T-helper 22 cell (primary cell): ENCODE results near the gene PRR5.

ENCODE experiments used
- DNase-seq: peaks from one replicate; pipeline ENCODE4 v3.0.0-alpha.2; 2020; ENCODE audit warnings: low read depth

PRR5 gene

DNA sequence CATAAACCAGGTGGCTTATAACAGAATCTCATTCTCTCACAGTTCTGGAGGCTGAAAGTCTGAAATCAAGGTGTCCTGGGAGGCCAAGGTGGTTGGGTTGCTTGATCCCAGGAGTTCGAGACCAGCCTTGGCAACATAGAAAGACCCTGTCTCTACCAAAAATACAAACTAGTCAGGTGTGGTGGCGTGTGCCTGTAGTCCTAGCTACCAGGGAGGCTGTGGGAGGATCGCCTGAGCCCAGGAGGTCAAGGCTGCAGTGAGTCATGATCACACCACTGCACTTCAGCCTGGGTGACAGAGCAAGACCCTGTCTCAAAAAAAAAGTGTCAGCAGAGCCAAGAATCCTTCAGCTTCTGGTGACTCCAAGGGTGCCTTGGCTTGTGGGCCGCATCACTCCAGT is 8.9 kb upstream of the PRR5 start:
- no peak for DNase-seq

DNA sequence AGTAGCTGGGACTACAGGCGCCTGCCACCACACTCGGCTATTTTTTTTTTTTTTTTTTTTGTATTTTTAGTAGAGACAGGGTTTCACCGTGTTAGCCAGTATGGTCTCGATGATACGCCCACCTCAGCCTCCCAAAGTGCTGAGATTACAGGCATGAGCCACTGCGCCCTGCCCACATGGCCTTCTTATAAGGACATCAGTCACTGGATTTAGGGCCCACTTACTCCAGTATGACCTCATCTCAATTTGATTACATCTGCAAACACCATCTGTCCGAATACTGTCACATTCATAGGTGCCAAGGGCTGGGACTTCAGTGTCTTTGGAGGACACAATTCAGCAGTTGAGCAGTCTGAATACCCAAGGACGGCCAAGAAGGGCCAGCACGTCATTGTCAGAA is 8.2 kb upstream of the PRR5 start:
- DNase-seq, result no peak

DNA sequence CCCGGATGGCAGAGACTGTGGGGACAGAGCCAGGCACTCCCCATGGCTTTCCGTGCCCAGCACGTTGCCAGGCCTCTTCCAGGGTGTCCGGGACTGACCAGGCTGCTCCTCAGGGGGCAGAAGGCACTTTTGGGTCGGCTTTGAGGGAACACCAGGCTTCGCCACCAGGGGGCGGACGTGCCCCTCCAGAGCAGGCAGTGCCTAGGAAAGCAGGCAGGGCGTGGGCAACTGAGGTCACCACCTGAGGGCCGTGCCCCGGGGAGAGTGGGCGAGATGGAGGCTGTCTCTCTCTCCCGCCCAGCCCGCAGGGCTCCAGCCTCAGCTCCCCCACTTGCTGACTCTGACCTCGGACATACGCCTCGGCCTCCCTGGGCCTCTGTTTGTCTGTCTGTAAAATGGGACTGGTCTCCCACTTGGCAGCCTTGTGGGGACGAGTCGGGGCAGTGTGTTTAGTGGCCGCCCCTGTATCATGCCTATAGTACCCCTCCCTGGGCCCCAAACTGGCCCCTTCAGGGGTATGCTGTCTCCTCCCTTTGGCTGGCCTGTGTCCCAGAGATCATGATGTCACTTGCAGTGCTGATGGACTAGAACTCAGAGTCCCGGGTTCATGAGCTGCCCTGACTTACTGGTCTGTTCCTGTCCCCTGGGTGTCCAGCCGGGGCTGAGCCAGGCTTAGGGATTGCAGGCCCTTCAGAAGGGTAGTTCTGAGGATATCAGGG is 4.4 kb upstream of the PRR5 start:
- peak; percentile 64 for DNase-seq

DNA sequence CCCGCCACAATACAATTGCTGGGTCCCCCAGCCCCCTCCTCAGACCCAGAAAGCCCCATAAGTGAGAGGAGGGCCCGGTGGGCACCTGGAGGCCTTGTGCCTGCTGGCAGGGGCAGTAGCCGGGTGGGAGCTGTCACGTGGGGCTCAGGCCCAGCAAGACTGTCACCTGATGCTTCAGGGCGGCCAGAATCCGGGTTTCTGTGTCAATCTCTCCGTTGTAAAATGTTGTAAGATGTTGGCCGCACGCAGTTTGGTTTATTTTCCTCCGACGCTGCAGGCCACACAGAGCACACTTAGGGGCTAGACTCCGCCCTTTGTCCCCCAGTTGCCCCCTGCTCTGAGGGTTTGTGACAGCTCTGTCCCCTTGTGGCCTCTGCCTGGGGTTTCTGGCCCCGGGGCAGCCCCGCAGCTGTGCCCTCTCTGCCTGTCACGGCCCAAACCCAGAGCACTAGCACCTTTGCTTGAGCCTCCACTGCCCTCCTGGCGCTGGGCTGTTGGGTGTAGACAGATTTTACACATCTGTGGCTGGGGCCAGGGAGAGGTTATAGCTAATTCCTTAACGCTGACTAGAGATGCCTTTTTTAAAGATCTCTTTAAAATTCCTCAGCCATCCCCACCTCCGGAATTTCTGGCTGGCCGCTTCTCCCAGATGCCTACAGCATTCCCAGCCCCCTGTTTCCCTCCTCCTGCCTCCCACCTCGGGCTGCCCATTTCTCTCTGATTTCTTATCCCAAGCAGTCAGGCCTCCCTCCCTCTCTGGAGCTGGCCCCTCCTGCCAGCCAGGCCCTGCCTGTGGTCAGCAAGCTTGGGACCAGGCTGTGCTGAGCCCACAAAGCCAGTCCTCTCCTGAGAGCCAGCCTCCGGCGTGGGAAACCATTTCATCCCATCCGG is 3.2 kb upstream of the PRR5 start:
- DNase-seq, result no peak

DNA sequence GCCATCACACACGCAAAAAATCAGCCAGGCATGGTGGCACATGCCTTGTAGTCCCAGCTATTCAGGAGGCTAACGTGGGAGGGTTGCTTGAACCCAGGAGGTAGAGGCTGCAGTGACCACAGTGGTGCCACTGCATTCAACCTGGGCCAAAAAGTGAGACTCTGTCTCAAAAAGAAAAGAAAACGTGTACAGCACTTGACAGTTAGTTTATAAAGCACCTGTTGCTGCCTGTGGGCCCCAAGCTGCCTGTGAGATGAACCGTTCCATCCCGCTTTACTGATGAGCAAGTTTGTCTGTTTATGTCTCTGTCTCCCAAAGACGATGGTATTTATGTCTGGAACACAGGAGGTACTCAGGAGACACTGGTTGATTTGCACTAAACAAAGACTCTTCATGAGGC is 1.5 kb upstream of the PRR5 start:
- no peak for DNase-seq

DNA sequence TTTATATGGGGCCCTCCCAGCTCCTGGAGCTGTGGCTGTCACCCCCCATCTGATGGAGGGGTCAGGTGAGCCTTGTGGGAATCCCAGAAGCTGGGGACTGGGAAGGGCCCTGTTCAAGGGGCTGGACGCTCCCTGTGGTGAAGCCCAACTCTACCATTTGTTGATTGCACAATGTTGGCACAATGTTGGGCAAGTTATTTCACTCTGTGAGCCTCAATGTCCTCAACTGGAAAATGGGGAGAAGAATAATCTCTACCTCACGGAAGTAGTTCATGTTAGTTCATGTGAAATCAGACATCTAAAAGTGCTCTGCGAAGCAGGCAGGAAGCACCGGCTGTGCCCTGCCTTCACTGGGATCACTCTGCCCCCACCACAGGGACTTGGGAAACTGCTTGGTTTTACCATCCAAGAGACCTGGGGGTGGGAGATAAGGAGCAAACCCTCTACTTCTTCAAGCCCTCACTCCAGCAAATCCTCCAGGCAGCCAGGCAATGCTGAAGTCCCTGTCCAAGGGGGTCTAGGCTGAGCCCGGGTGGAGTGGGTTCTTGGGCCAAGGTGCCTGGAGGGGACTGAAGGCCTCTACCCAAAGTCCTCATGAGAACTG is 715 bp upstream of the PRR5 start:
- no peak for DNase-seq

DNA sequence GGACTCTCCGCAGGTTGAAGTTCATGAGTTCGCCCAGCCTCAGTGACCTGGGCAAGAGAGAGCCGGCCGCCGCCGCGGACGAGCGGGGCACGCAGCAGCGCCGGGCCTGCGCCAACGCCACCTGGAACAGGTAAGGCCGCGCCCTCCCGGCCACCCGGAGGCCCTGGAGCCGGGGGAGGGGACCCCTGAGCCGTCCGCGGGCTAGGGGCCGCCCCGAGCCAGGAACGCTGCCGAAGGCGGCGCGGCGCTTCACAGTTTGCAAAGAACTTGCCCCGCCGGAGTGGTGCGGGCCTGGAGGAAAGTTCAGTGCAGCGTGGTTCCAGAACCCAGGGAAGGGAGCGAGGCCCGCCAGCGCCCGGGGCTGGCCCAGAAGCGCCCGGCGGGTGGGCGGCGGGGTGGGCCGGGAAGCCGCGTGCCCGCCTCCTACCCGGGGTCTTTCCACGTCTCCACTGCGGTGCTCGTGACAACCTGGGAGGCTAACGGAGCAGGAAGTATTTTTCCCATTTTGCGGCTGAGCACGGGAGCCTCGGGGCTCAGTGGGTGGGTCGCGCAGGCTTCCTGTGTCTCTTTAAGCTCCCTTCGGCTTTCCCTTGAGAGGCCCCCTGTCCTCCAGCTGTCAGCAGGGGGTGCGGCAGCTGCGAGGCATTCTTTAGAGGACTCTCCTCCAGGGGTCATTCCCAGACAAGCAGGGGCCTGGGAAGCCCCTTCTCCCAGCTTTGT is 635 bp downstream of the PRR5 start:
- peak; percentile 9 for DNase-seq

DNA sequence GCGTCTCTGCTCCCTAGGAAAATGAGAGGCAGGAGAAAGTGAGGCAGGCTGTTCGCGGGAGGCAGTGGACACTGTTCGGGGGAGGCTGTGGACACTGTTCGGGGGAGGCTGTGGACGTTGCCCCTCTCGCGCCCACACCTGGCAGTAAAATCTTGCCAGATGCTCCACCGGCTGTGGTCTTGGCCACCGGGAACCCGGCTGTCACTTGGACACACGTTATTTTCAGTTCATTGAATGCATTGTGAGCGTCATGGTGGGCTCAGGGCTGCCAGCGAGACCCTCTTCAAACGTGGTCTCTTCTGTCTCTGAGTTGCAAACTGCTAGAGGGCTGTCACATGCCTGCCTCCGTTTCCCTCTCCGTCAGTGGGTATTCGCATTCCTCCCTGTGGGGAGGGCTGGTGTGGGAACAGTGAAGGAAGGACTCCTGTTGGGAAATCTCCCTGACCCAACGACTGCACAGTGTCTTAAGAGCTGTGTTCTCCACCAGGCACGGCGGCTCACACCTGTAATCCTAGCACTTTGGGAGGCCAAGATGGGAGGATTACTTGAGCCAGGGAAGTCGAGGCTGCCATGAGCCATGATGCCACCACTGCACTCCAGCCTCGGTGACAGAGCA is 1.4 kb downstream of the PRR5 start:
- DNase-seq, result no peak

DNA sequence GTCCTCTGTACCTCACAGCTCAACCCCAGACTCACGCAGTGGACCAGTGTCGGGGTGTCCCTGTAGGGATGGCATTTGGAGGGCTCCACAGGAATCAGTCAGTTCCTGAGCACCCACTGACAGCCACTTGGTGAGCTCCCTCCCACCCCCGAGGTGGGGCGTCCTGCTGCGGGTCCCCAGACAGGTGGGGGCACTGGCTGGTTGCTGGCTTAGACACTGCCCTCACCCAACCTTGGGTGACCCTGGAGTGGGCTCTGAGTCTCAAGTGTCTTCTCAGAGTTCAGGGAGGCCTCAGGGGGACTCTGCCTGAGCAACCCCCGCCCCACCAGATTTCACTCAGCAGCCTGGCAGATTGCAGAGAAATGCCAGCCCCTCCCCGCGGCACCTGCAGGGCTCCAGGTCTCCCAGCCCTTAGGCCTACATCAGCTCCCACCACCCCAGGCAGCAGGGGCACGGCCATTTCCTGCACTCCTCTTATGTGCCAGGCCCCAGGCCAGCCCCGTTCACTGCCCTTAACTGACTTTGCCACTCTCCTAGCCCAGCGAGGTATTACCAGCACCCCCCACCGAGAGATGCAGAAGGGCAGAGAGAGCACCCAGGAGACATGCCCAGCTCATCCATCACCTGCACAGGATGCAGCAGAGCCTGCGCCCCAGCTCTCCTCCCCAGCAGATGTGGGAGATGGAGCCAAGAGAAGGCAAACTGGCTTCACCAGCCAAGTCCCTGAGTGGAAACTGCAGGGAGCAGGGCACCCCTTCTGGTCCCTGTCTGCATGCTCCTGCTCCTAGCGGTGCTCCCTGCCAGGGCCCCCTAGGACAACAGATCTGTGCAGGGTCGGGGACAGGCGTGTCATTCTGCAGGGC is 2.4 kb downstream of the PRR5 start:
- no peak for DNase-seq

DNA sequence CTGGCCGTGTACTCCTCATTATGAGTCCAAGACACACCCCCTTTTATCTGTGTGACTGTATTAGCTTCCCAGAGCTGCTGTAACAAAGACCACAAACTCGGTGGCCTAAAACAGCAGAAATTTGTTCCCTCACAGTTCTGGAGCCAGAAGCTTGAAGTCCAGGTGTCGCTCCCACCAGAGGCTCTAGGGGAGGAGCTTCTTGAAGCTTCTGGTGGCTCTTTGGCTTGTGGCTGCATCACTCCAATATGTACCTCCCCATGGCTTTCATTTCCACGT is 3.0 kb downstream of the PRR5 start:
- no peak for DNase-seq

DNA sequence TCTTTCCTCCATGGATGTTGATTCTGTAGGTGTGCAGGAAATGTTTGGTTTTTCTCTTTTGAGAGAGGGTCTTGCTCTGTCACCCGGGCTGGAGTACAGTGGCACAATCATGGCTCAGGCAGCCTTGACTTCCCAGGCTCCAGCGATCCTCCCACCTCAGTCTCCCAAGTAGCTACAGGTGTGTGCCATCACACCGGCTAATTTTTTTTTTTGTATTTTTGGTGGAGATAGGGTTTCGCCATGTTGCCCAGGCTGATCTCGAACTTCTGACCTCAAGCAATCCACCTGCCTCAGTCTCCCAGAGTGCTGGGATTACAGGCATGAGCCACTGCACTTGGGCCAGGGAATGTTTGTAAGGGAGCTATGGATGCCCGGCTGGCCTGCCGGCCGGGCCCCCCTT is 4.5 kb downstream of the PRR5 start:
- DNase-seq, result no peak

DNA sequence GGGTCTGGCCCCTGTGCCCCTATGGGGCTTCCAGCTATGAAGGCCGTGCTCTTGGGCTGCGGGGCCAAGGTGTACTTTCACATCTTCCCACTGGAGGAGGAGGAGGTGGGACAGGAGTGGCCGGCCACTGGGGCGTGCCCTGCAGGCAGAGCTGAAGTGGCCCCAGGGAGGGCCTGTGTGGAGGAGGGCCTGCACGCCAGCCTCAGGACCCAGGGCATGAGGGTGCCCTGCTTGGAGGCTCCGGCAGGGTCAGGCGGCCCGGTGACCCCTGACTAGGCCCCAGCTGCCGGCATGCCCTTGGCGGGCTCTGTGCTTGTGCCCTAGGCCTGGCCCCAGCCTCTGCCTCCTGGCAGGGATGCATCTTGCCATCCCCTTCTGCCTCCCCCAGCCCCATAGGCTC is 5.2 kb downstream of the PRR5 start:
- DNase-seq, result no peak

DNA sequence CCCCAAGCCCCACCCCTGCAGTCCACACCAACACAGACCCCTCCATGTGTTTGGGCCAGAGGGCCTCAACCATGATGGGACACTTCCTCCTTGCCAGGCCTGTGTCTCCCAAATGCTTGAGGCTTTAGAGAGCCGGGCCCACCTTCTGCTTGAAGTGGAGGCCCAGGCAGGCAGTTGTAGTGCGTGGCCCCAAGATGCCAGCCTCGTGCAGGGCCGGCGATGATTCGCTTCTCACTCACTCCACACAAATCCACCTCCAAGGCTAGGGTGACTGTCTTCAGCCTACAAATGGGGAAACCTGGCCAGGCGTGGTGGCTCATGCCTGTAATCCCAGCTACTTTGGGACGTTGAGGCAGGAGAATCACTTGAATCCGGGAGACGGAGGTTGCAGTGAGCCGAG is 5.7 kb downstream of the PRR5 start:
- no peak for DNase-seq

DNA sequence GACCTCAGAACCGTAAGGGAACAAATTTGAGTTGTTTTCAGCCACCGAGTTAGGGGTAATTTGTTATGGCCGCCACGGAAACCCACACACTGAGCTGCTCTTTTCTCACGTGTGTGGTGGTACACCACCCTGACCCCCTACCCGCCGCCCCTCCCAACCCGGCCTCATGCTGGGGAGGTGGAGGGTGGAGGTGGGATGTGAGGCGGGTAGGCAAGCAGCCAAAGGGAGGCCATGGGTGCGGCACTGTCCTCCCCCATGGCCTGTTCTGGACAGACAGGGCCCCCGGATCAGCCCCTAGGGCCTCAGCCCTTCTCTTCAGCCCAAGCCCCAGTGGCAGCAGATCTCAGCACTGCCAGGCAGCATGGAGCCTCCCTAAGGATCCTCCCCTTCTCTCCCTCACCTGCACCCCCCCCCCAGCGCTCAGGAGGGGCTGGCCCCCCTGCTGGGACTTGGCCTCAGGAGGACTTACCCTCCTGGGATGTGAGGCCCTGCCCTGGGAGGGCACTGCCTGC is 7.9 kb downstream of the PRR5 start:
- DNase-seq, result no peak

DNA sequence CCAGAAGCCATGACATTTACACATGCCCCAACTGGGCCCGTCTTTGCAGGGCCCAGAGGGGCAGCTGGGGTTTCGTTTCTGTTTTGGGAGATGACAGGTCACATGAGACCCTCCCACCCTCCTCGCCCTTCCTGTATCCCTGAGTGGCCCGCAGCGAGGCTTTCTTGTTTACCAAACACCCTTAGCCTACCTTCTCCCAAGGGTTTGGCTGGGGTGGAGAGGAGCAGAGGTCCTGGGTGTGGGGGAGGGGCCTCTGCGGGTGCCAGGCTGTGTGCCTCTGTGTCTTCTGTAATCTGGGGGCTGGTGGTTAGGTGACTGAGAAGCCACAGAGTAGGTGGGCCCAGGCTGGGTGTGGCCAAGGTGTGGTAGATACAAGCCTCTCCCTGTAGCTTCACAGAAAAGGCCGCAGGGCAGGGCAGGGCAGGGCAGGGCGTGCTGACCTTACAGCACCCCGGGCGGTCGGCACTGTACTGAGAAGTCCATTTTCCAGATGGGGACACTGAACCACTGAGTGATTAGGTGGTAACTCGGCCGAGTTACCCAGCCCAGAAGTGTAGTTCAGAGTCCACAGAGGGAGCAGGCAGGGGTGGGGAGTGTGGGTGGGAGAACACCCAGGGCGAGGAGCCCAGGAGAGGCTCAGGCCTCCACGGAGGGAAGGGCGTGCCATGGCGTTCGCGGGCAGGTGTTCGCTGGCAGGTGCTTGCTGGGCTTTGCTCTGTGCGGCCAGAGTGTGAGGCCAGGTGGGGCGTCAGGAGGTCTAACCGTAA is 8.7 kb downstream of the PRR5 start:
- DNase-seq, result no peak

DNA sequence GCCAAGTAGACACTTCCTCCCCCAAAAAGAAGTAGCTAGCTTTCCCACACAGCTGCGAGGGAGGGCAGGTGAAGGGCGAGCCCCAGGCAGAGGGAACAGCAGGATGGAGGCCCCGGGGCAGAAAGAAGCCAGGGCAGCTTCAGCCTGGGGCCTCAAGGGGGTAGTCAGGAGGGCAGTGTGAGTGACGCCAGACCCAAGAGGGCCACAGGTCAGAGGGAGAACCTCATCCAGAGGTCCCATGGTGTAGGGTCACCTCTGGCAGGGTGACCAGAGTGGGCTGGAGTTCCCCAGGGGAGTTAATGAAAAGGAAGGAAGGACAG is 9.2 kb downstream of the PRR5 start:
- no peak for DNase-seq

DNA sequence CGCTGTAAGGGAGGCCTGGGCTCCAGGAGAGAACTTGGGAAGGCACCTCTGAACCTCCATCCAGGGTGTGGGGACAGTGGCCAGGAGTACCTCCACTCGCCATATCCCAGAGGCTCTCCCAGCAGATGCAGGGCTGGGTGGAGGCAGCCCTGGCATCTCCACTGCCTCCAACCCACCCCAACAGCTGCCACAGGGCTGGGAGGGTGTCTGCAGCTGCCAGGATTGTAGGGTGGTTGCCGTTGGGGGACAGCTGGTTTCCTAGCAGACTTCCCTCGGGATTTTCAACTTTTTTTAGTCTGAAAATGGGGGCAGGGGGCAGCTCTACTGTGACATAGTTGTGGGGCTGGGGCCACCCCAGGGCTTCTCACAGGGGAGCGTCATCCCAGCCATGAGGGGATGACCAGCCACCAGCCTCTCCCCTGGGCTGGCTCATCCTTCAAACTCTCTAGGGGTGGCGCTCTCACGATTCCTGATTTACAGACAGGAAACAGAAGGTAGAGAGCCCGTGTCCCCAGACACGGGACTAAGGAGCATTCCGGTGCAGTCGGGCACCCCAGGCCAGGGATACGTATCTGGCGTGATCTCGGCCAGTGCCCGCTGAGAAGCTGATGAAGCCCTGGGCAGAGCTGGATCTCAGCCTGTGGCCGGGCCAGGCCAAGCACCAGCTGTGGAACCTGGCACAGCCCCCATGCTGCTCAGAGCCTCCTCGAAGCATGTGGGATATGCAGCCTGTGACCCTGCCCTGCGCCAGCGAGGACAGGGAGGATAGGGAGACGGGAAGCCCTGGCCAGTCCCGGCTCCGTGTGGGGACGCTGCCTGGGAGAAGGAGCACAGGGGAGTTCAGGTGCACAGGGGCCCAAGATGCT is 9.9 kb downstream of the PRR5 start:
- no peak for DNase-seq

DNA sequence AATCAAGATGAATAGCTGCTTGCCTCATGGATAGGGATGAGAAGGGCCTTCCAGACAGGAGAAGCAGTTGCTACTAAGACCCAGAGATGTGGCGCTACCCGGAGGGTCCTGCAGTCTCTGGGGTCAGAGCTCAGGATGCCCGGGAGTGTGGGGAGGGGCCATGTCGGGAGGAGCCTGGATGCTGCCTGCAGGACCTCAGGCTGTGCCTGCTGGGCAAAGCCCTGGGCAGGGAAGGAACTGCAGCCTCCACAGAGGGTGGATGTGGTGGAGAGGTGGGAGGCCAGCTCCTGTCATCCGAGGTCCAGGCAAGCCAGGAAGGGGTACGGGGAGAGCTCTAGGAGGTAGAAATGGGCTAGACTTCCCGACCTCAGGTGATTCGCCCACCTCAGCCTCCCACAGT is 11.0 kb downstream of the PRR5 start:
- no peak for DNase-seq

DNA sequence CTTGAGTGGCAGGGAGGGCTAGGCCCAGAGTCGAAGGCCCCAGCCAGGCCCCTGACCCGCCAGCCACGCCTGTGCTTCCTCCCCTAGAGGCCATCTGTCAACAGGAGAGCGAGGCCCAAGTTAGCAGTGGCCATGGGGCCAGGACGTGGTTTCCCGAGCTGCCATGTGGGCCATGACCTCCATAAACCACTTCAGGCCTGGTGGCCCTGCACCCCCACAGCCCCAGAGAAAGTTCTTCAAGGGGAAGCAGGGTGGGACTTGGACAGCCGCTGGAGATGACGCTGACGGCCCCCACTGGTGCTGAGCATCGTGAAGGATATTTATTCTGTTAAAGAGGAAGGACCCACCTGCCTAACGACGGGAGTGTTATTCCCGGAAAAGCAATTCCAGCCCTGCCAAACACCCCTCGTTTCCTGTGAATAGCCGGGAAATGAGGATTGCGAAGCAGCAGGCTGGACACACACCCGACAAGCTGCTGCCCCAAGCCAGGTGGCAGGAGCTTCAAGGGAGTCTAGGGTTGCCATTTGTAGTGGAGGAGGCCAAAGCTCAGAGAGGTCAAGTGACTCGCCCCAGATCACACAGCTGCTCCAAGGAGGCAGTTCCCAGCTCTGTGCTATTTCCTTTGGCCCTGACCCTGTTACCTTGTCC is 12.8 kb downstream of the PRR5 start:
- no peak for DNase-seq
